Chondrocyte (in vitro differentiated cells): ENCODE data around the gene IL37. TPM values are rescaled to one million over a fixed set of nuclear protein-coding genes. Genes with fewer than 3 reads are reported as not detected.

Source experiments
- DNase-seq: peaks from one replicate; pipeline ENCODE4 v3.0.0; 2021; ENCODE audit warnings: mixed read lengths, low spot score
- H3K27ac Mint-ChIP-seq: one replicate; pipeline ENCODE4 v1.8.0; 2021; ENCODE audit warnings: mild to moderate bottlenecking, moderate library complexity, mixed read lengths; ENCODE audit not compliant: unreplicated experiment
- H3K27me3 Mint-ChIP-seq: 2 replicates; pipeline ENCODE4 v1.8.0; 2021; ENCODE audit warnings: low read depth, mixed read lengths
- H3K36me3 Mint-ChIP-seq: 2 replicates; pipeline ENCODE4 v1.8.0; 2021; ENCODE audit warnings: low read depth, mixed read lengths
- H3K4me1 Mint-ChIP-seq: 2 replicates; pipeline ENCODE4 v1.8.0; 2021; ENCODE audit warnings: low read depth, mild to moderate bottlenecking, mixed read lengths
- H3K4me3 Mint-ChIP-seq: one replicate; pipeline ENCODE4 v1.8.0; 2021; ENCODE audit warnings: mild to moderate bottlenecking, moderate library complexity, mixed read lengths; ENCODE audit not compliant: unreplicated experiment
- H3K9me3 Mint-ChIP-seq: 2 replicates; pipeline ENCODE4 v1.8.0; 2021; ENCODE audit warnings: low read depth, mixed read lengths
- CTCF ChIP-seq: fragments of 200-600 bp; sonication (generic); IDR thresholded peaks from 2 replicates; pipeline ENCODE4 v1.5.0; 2021; ENCODE audit warnings: antibody characterized with exemption, mild to moderate bottlenecking, moderate library complexity
- total RNA-seq: library from RNA; stranded (reverse); gene quantifications from 3 replicates; pipeline ENCODE4 v1.2.1, GENCODE V29; 2021

IL37 gene
- total RNA-seq, 1 donor from 2014 or later, result not detected

- peaks cover 13% of the 10 kb centered on the region for H3K9me3 Mint-ChIP-seq
- DNase-seq, result no peak
- no peak overlapping the region for H3K27ac Mint-ChIP-seq
- no peak for TF ChIP-seq CTCF
- H3K4me3 Mint-ChIP-seq, result no peak overlapping the region
- no peaks in the 10 kb centered on the region for H3K4me1 Mint-ChIP-seq
- H3K36me3 Mint-ChIP-seq, result peaks cover 3% of the 10 kb centered on the region
- peaks cover 42% of the 10 kb centered on the region for H3K27me3 Mint-ChIP-seq
These were observed 38.5 kb downstream of the IL37 start for GRCh38 chr2:112949456-112949855.

GRCh38 chr2:112954364-112954763 lies 43.4 kb downstream of the IL37 start:
- H3K4me3 Mint-ChIP-seq, result no peak overlapping the region
- TF ChIP-seq CTCF, result no peak
- DNase-seq, result no peak
- no peaks in the 10 kb centered on the region for H3K4me1 Mint-ChIP-seq
- peaks cover 1% of the 10 kb centered on the region for H3K36me3 Mint-ChIP-seq
- peaks cover 36% of the 10 kb centered on the region for H3K27me3 Mint-ChIP-seq
- H3K9me3 Mint-ChIP-seq, result peaks cover 6% of the 10 kb centered on the region
- no peak overlapping the region for H3K27ac Mint-ChIP-seq

- no peak for TF ChIP-seq CTCF
- no peaks in the 10 kb centered on the region for H3K9me3 Mint-ChIP-seq
- no peak for DNase-seq
- H3K27ac Mint-ChIP-seq, result no peak overlapping the region
- no peaks in the 10 kb centered on the region for H3K4me1 Mint-ChIP-seq
- no peak overlapping the region for H3K4me3 Mint-ChIP-seq
- H3K27me3 Mint-ChIP-seq, result peaks cover 13% of the 10 kb centered on the region
- H3K36me3 Mint-ChIP-seq, result no peaks in the 10 kb centered on the region
These were observed 46.5 kb downstream of the IL37 start for GRCh38 chr2:112957511-112957910.

GRCh38 chr2:112958428-112959108 lies 47.6 kb downstream of the IL37 start:
- H3K27me3 Mint-ChIP-seq, result peaks cover 14% of the 10 kb centered on the region
- no peaks in the 10 kb centered on the region for H3K4me1 Mint-ChIP-seq
- no peaks in the 10 kb centered on the region for H3K36me3 Mint-ChIP-seq
- H3K27ac Mint-ChIP-seq, result no peak overlapping the region
- no peak for DNase-seq
- no peak overlapping the region for H3K4me3 Mint-ChIP-seq
- H3K9me3 Mint-ChIP-seq, result no peaks in the 10 kb centered on the region
- TF ChIP-seq CTCF, result peak; percentile 90

GRCh38 chr2:112959109-112959812 lies 48.3 kb downstream of the IL37 start:
- peak; percentile 76 for TF ChIP-seq CTCF
- no peak overlapping the region for H3K27ac Mint-ChIP-seq
- H3K4me1 Mint-ChIP-seq, result no peaks in the 10 kb centered on the region
- no peak overlapping the region for H3K4me3 Mint-ChIP-seq
- no peak for DNase-seq
- H3K9me3 Mint-ChIP-seq, result no peaks in the 10 kb centered on the region
- H3K27me3 Mint-ChIP-seq, result peaks cover 19% of the 10 kb centered on the region
- H3K36me3 Mint-ChIP-seq, result no peaks in the 10 kb centered on the region
